Glutamatergic neuron (in vitro differentiated cells): ENCODE data around the gene TAGLN. TPM values are rescaled to one million over a fixed set of nuclear protein-coding genes. Genes with fewer than 3 reads are reported as not detected.

Experiments used
- DNase-seq: peaks from one replicate; pipeline ENCODE4 v3.0.0; 2022
- H3K27ac Mint-ChIP-seq: one replicate; pipeline ENCODE4 v1.8.0; 2020; ENCODE audit warnings: mild to moderate bottlenecking, mixed read lengths, inconsistent platforms; ENCODE audit not compliant: unreplicated experiment
- H3K27me3 Mint-ChIP-seq: one replicate; pipeline ENCODE4 v1.8.0; 2020; ENCODE audit warnings: mild to moderate bottlenecking, moderate library complexity, mixed read lengths, inconsistent platforms; ENCODE audit not compliant: unreplicated experiment
- H3K36me3 Mint-ChIP-seq: one replicate; pipeline ENCODE4 v1.8.0; 2020; ENCODE audit warnings: mild to moderate bottlenecking, mixed read lengths, inconsistent platforms; ENCODE audit not compliant: unreplicated experiment
- H3K4me1 Mint-ChIP-seq: one replicate; pipeline ENCODE4 v1.8.0; 2020; ENCODE audit warnings: mild to moderate bottlenecking, low read depth, mixed read lengths, inconsistent platforms; ENCODE audit not compliant: unreplicated experiment
- H3K4me3 Mint-ChIP-seq: one replicate; pipeline ENCODE4 v1.8.0; 2020; ENCODE audit warnings: mild to moderate bottlenecking, mixed read lengths, inconsistent platforms; ENCODE audit not compliant: unreplicated experiment
- H3K9me3 Mint-ChIP-seq: one replicate; pipeline ENCODE4 v1.8.0; 2020; ENCODE audit warnings: mild to moderate bottlenecking, moderate library complexity, mixed read lengths, inconsistent platforms; ENCODE audit not compliant: unreplicated experiment
- CTCF ChIP-seq: fragments of 200-600 bp; sonication (generic); IDR thresholded peaks from one replicate; pipeline ENCODE4 v1.5.0; 2021; ENCODE audit not compliant: partially characterized antibody, unreplicated experiment
- total RNA-seq: library from RNA; stranded (reverse); fragmentation: NEBNext Ultra II Directional; extraction: Animal tissue kit (Norgen Biotek cat#: 25700); gene quantifications from one replicate; pipeline ENCODE4 v1.2.1, GENCODE V29; 2021; ENCODE audit not compliant: unreplicated experiment

TAGLN gene
- total RNA-seq, 1 donor from 2014 or later = 6.1 TPM

GRCh38 chr11:117177534-117178209, 21.5 kb upstream of the TAGLN start:
- no peaks in the 10 kb centered on the region for H3K36me3 Mint-ChIP-seq
- H3K9me3 Mint-ChIP-seq = no peaks in the 10 kb centered on the region
- DNase-seq = no peak
- H3K27me3 Mint-ChIP-seq = peaks cover 5% of the 10 kb centered on the region
- peaks cover 12% of the 10 kb centered on the region for H3K4me1 Mint-ChIP-seq
- no peak for TF ChIP-seq CTCF
- H3K27ac Mint-ChIP-seq = peak overlapping the region; percentile 89
- H3K4me3 Mint-ChIP-seq = peak overlapping the region; percentile 82

- H3K36me3 Mint-ChIP-seq = no peaks in the 10 kb centered on the region
- H3K27ac Mint-ChIP-seq = peak within 1 kb of the TSS; percentile 89
- peaks cover 12% of the 10 kb centered on the region for H3K4me1 Mint-ChIP-seq
- H3K27me3 Mint-ChIP-seq = peaks cover 5% of the 10 kb centered on the region
- peak; percentile 94 for DNase-seq
- TF ChIP-seq CTCF = no peak
- peak within 1 kb of the TSS; percentile 93 for H3K4me3 Mint-ChIP-seq
- H3K9me3 Mint-ChIP-seq = peaks cover 3% of the 10 kb centered on the region
Measured at GRCh38 chr11:117178210-117179034, 20.7 kb upstream of the TAGLN start, which contains the start of gene SIDT2. TSS of gene SIDT2 (plus strand) at chr11:117178743. CDS start at chr11:117179264, 521 bp downstream.

- peaks cover 12% of the 10 kb centered on the region for H3K4me1 Mint-ChIP-seq
- peak overlapping the region; percentile 77 for H3K27ac Mint-ChIP-seq
- TF ChIP-seq CTCF = no peak
- H3K4me3 Mint-ChIP-seq = peak overlapping the region; percentile 93
- peaks cover 3% of the 10 kb centered on the region for H3K9me3 Mint-ChIP-seq
- peaks cover 7% of the 10 kb centered on the region for H3K27me3 Mint-ChIP-seq
- DNase-seq = peak; percentile 51
- no peaks in the 10 kb centered on the region for H3K36me3 Mint-ChIP-seq
Measured at GRCh38 chr11:117179048-117179999, 19.8 kb upstream of the TAGLN start.

- Mint-ChIP-seq H3K4me3 (peak overlapping the region; percentile 93), H3K27ac (peak overlapping the region; percentile 33)
Measured at GRCh38 chr11:117180020-117180419, 19.1 kb upstream of the TAGLN start.

More at GRCh38 chr11:117180020-117180419, 19.1 kb upstream of the TAGLN start:
- H3K9me3 Mint-ChIP-seq = peaks cover 3% of the 10 kb centered on the region
- peaks cover 12% of the 10 kb centered on the region for H3K4me1 Mint-ChIP-seq
- TF ChIP-seq CTCF = no peak
- no peak for DNase-seq
- H3K27me3 Mint-ChIP-seq = peaks cover 7% of the 10 kb centered on the region
- no peaks in the 10 kb centered on the region for H3K36me3 Mint-ChIP-seq
